Measurements from ENCODE around the gene ANKRD33B. TPM values are rescaled to one million over a fixed set of nuclear protein-coding genes. Genes with fewer than 3 reads are reported as not detected.

The ANKRD33B gene
- total and polyA plus RNA-seq, 9 of the 15 experiments (the other 6 are each of a cell fraction or from before 2014, with no cell fraction given): 0.10 to 1.7 (median 0.40) TPM

GRCh38 chr5:10588779-10589447 is 25.0 kb downstream of the ANKRD33B start (continued):
- peak; percentile 37; the same call in 1 of the 2 replicates for TF ChIP-seq DIDO1 (tag; IDR thresholded peaks at IDR 0.05; ENCODE audit: low read depth)
- 0 out of 2 replicates have a peak, but pooled peaks have one; percentile 20 for TF ChIP-seq RBFOX2 (IDR thresholded peaks at IDR 0.05; ENCODE audit: low read depth, low read length)
- TF ChIP-seq ATF6 (CRISPR knock-in tag; IDR thresholded peaks at IDR 0.05): peak; percentile 74; the same call in 1 of the 2 replicates
- no peak for TF ChIP-seq ARID4B (CRISPR knock-in tag; IDR thresholded peaks at IDR 0.05)
- TF ChIP-seq NUFIP1 (IDR thresholded peaks at IDR 0.05; ENCODE audit: partially characterized antibody): peak; percentile 52
- 0 out of 2 replicates have a peak, but pooled peaks have one; percentile 2 for TF ChIP-seq MECOM (CRISPR knock-in tag; IDR thresholded peaks at IDR 0.05)
- no peak for TF ChIP-seq ZNF354B (CRISPR knock-in tag; IDR thresholded peaks at IDR 0.05)
- TF ChIP-seq HMGN3 (IDR thresholded peaks at IDR 0.05; ENCODE audit: borderline replicate concordance, extremely low read depth, insufficient read length, low read depth, low read length): peak; percentile 48
- peak; percentile 98 for TF ChIP-seq ZNF395 (CRISPR knock-in tag; IDR thresholded peaks at IDR 0.05)
- no peak for TF ChIP-seq SRF (CRISPR knock-in tag; IDR thresholded peaks at IDR 0.05)
- TF ChIP-seq CUX1 (CRISPR knock-in tag; IDR thresholded peaks at IDR 0.05): peak; percentile 66; the same call in 1 of the 2 replicates
- TF ChIP-seq ZKSCAN1 (IDR thresholded peaks at IDR 0.05; ENCODE audit: low read depth, low read length): peak; percentile 30; the same call in 1 of the 2 replicates

All from K562 (cell line).